ENCODE results near the gene SNCA.

SNCA gene

GRCh38 chr4:89805297-89805696 lies 31.7 kb downstream of the SNCA start:
- DNase-seq (ENCODE audit: low read depth): no peak
- TF ChIP-seq CTCF (IDR thresholded peaks at IDR 0.05; ENCODE audit: control insufficient read depth, insufficient read depth, low read depth, low read length, missing control alignments): no peak
- no peak overlapping the region for H3K4me3 ChIP-seq (ENCODE audit: control insufficient read depth, low read depth, low read length)

GRCh38 chr4:89803915-89804314 lies 33.0 kb downstream of the SNCA start:
- DNase-seq (ENCODE audit: low read depth): no peak
- TF ChIP-seq CTCF (IDR thresholded peaks at IDR 0.05; ENCODE audit: control insufficient read depth, insufficient read depth, low read depth, low read length, missing control alignments): no peak
- H3K4me3 ChIP-seq (ENCODE audit: control insufficient read depth, low read depth, low read length): no peak overlapping the region

DNA sequence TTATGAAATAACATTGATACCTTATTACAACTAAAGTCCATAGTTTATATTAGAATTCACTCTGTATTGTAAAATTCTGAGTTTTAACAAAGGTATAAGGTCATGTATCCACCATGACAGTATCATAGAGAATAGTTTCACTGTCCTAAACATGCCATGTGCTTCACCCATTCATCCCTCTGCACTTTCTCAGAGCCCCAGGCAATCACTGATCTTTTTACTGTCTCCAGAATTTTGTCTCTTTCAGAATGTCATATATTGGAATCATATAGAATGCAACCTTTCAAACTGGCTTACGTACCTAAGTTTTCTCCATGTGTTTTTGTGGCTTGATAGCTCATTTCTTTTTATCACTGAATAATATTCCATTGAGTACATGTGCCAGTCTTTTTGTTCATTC lies 33.9 kb downstream of the SNCA start:
- DNase-seq (ENCODE audit: low read depth): no peak
- no peak overlapping the region for H3K4me3 ChIP-seq (ENCODE audit: control insufficient read depth, low read depth, low read length)
- no peak for TF ChIP-seq CTCF (IDR thresholded peaks at IDR 0.05; ENCODE audit: control insufficient read depth, insufficient read depth, low read depth, low read length, missing control alignments)

GRCh38 chr4:89800527-89801103 lies 36.3 kb downstream of the SNCA start:
- no peak for TF ChIP-seq CTCF (IDR thresholded peaks at IDR 0.05; ENCODE audit: control insufficient read depth, insufficient read depth, low read depth, low read length, missing control alignments)

DNA sequence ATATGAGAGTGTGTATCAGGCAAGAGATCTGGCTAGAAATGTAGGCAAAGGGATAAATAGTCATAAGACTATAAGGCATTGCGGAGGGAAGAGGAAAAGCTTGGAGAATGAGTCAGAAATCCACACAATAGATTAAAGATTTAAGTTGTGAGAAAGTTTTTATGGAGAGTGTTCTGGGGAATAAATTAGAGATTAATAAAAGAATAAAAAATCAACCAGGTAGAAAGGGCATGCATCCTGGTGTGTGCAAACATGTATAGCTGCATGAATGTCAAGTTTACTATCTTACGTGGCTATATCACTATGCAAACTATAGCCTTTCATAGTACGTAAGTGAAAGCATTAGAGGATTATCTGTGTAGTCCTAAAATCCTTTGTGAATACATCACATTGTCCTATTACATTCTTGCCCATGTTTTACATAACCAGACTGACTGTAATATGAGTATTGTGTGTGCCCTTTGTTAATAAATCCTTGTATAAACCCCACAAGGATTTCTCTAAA lies 36.9 kb downstream of the SNCA start:
- TF ChIP-seq CTCF (IDR thresholded peaks at IDR 0.05; ENCODE audit: control insufficient read depth, insufficient read depth, low read depth, low read length, missing control alignments): no peak
- H3K4me3 ChIP-seq (ENCODE audit: control insufficient read depth, low read depth, low read length): no peak overlapping the region
- no peak for DNase-seq (ENCODE audit: low read depth)

More at GRCh38 chr4:89800527-89801103, 36.3 kb downstream of the SNCA start:
- no peak for DNase-seq (ENCODE audit: low read depth)
- no peak overlapping the region for H3K4me3 ChIP-seq (ENCODE audit: control insufficient read depth, low read depth, low read length)

DNA sequence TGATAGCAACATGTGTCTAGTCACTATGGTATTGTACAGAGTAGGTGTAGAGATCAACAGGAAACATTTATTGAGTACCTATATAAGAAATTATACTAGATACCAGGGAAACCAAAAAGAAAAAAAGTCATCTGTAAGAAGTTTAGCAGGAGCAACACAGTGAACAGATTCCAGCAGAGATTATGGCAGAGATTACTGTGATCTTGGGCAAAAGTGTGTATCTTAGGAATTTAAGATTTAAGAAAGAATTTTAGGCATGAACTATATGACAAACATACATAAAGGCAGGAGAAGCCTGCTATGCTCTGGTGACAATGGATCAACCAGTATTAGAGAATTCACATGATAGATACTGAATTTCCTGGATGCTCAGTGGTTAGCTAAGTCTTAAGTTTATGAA lies 37.9 kb downstream of the SNCA start:
- no peak for DNase-seq (ENCODE audit: low read depth)
- H3K4me3 ChIP-seq (ENCODE audit: control insufficient read depth, low read depth, low read length): no peak overlapping the region
- TF ChIP-seq CTCF (IDR thresholded peaks at IDR 0.05; ENCODE audit: control insufficient read depth, insufficient read depth, low read depth, low read length, missing control alignments): no peak

Measured in AG09309 (cell line).